ENCODE data around the gene EGR2.

- TF ChIP-seq CTCF (IDR thresholded peaks at IDR 0.05) (no peak), EZH2 (IDR thresholded peaks at IDR 0.05) (no peak), EZH2phosphoT487 (IDR thresholded peaks at IDR 0.05) (no peak)
These were observed 46.3 kb upstream of the EGR2 start for GRCh38 chr10:62862447-62862846.
